Muscle of leg (tissue), 11 donors: Measurements from ENCODE around the gene MYMX. TPM values are rescaled to one million over a fixed set of nuclear protein-coding genes. Genes with fewer than 3 reads are reported as not detected.
A peak's percentile ranks its signal among the peaks of the same experiment; 100 is the strongest.

Source experiments
- DNase-seq: peaks from one replicate; pipeline ENCODE4 v3.0.0; 2013
- H3K27ac ChIP-seq: one replicate; pipeline ENCODE4 v1.5.1; 2013; ENCODE audit warnings: mild to moderate bottlenecking, low read length, control low read depth
- H3K27me3 ChIP-seq: one replicate; pipeline ENCODE4 v1.6.1; 2013; ENCODE audit warnings: low read length; ENCODE audit not compliant: control insufficient read depth, insufficient read depth
- H3K36me3 ChIP-seq: one replicate; pipeline ENCODE4 v1.6.1; 2013; ENCODE audit warnings: low read length; ENCODE audit not compliant: control insufficient read depth, insufficient read depth
- H3K4me1 ChIP-seq: one replicate; pipeline ENCODE4 v1.6.1; 2013; ENCODE audit warnings: low read length; ENCODE audit not compliant: control insufficient read depth, insufficient read depth
- H3K4me3 ChIP-seq: one replicate; pipeline ENCODE4 v1.5.1; 2013; ENCODE audit warnings: low read length, control low read depth
- H3K9me3 ChIP-seq: replicated peaks from 2 replicates; pipeline ENCODE4 v1.6.1; 2013; ENCODE audit warnings: low read depth, low read length; ENCODE audit not compliant: control insufficient read depth
- WGBS: methylation state at CpG from one replicate; pipeline ENCODE4 v1.1.5; 2013; ENCODE audit warnings: missing lambda C conversion rate; ENCODE audit not compliant: insufficient coverage; 5-methylcytosine and 5-hydroxymethylcytosine counted together
- polyA plus RNA-seq, 8 donors: library from polyadenylated mRNA; unstranded; fragments of 120-200 nt; gene quantifications; one replicate each; pipeline versions ENCODE4 v1.2.1 to v1.2.3, GENCODE V29; 2013; ENCODE audit warnings: inconsistent platforms in 1 of 8, low replicate concordance in 1 of 8; ENCODE audit not compliant: insufficient read length in 8 of 8, insufficient read depth in 1 of 8
- total RNA-seq: library from RNA; stranded (reverse); fragments of 120-200 nt; gene quantifications from one replicate; pipeline ENCODE4 v1.2.4, GENCODE V29; 2013

MYMX gene
- total and polyA plus RNA-seq, 9 donors = 12.4 to 31.2 (median 26.6) TPM

GRCh38 chr6:44198684-44199083 is 18.0 kb upstream of the MYMX start:
- DNase-seq = no peak
- Histone ChIP-seq H3K9me3 (no peaks in the 10 kb centered on the region), H3K27ac (no peak overlapping the region), H3K4me3 (no peak overlapping the region), H3K4me1 (peaks cover 30% of the 10 kb centered on the region), H3K36me3 (no peaks in the 10 kb centered on the region), H3K27me3 (no peaks in the 10 kb centered on the region)
- no CpG with 5 or more reads among the region's 3 CpGs for WGBS

- no peaks in the 10 kb centered on the region for H3K27me3 ChIP-seq
- peaks cover 30% of the 10 kb centered on the region for H3K4me1 ChIP-seq
- no peaks in the 10 kb centered on the region for H3K9me3 ChIP-seq
- H3K27ac ChIP-seq = no peak overlapping the region
- no peak for DNase-seq
- no peaks in the 10 kb centered on the region for H3K36me3 ChIP-seq
- no peak overlapping the region for H3K4me3 ChIP-seq
- no CpG with 5 or more reads among the region's 4 CpGs for WGBS
Observed at GRCh38 chr6:44199883-44200282, 16.8 kb upstream of the MYMX start.

GRCh38 chr6:44201200-44201599 is 15.5 kb upstream of the MYMX start:
- 73% methylated on average over 3 of the region's 3 CpGs for WGBS
- peaks cover 30% of the 10 kb centered on the region for H3K4me1 ChIP-seq

DNA sequence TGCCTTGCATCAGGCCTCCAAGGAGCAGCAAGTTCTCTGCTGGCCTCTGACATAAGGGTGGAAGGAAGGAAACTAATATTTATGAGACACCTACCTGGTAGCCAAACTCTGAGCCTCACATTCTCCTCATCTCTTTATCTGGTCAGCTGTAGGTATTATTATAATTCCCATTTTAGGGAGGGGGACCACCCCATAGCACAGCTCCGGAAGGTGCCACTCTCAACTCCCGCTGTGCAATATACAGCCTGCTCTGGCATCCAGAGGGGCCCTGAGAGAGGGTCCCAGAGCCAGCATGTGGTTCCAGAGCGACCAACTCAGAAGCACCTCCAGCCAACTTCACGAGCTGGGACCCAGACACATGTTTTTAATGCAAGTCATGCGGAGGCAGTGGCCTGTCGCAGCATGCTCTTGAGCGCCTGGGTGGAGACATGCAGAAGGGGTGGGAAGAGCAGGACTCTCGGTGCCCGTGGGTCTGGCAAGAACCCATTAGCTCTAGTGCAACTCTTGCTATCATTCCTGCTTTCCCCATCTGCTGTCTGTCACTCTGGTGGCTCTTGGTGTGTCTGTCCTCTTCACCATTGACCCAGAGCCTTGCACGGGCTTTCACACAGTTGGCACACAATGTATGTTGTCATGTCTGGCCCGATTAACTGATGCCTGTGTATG is 15.0 kb upstream of the MYMX start:
- H3K9me3 ChIP-seq = no peaks in the 10 kb centered on the region
- H3K4me1 ChIP-seq = peaks cover 30% of the 10 kb centered on the region
- H3K4me3 ChIP-seq = no peak overlapping the region
- no peaks in the 10 kb centered on the region for H3K36me3 ChIP-seq
- DNase-seq = peak; percentile 54
- H3K27me3 ChIP-seq = no peaks in the 10 kb centered on the region
- H3K27ac ChIP-seq = peak overlapping the region; percentile 63
- WGBS = 65% methylated on average over 6 of the region's 11 CpGs

More at GRCh38 chr6:44201200-44201599, 15.5 kb upstream of the MYMX start:
- DNase-seq = no peak
- no peaks in the 10 kb centered on the region for H3K36me3 ChIP-seq
- H3K27ac ChIP-seq = peak overlapping the region; percentile 63
- no peak overlapping the region for H3K4me3 ChIP-seq
- no peaks in the 10 kb centered on the region for H3K27me3 ChIP-seq
- H3K9me3 ChIP-seq = no peaks in the 10 kb centered on the region

DNA sequence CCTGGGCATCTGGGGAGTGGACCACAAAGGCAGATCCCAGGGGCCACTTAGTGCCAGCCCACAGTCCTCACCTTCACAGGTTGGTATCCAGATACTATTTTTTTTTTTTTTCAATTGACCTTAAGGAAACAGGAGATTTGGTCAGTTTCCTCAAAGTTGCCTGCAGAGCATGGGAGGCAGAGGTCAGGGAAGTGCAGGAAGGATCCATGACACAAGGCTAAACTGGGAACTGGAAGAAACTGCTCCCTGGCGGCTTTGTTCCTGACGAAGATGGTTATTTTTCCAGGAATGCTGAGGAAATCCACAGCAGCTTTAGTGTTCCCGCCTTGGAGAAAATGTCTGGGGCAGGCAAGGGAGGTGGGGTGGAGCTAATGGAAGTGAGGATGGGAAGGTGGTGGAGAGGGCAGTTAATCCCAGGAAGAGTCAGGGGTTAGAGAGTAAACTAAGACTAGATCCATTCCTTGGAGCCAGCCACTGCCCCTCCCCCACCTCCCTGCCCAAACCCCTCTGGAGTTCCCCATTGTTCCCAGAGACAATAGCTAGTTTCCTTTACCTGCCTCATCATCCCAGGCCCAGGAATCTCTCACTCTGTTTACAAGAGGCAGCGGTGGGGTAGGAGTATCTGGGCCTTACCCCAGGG is 14.3 kb upstream of the MYMX start:
- Histone ChIP-seq H3K4me3 (no peak overlapping the region), H3K36me3 (no peaks in the 10 kb centered on the region), H3K27me3 (no peaks in the 10 kb centered on the region), H3K27ac (peak overlapping the region; percentile 63), H3K4me1 (peaks cover 30% of the 10 kb centered on the region), H3K9me3 (no peaks in the 10 kb centered on the region)
- 77% methylated on average over 4 of the region's 4 CpGs for WGBS
- no peak for DNase-seq

- WGBS = 63% methylated on average over 8 of the region's 11 CpGs
Observed at GRCh38 chr6:44202972-44203750, 13.6 kb upstream of the MYMX start.

DNA sequence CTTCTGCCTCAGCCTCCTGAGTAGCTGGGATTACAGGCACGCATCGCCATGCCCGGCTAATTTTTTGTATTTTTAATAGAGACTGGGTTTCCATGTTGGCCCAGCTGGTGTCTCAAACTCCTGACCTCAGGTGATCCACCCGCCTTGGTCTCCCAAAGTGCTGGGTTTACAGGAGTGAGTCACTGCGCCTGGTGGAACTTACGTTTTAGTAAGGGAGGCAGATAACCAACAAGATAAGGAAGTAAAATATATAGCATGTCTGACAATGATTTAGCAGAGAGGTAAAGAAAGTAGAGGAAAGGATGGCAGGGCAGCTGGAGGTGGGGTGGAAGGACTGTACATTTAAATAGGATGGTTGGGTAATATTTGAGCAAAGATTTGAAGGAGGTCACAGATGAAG is 12.8 kb upstream of the MYMX start:
- no peak for DNase-seq
- no peaks in the 10 kb centered on the region for H3K27me3 ChIP-seq
- H3K4me3 ChIP-seq = no peak overlapping the region
- peaks cover 34% of the 10 kb centered on the region for H3K4me1 ChIP-seq
- no peaks in the 10 kb centered on the region for H3K36me3 ChIP-seq
- H3K9me3 ChIP-seq = no peaks in the 10 kb centered on the region
- no peak overlapping the region for H3K27ac ChIP-seq
- WGBS = 89% methylated on average over 5 of the region's 6 CpGs

More at GRCh38 chr6:44202972-44203750, 13.6 kb upstream of the MYMX start:
- H3K36me3 ChIP-seq = no peaks in the 10 kb centered on the region
- H3K9me3 ChIP-seq = no peaks in the 10 kb centered on the region
- DNase-seq = no peak
- no peaks in the 10 kb centered on the region for H3K27me3 ChIP-seq
- H3K4me1 ChIP-seq = peaks cover 30% of the 10 kb centered on the region
- H3K27ac ChIP-seq = peak overlapping the region; percentile 63
- H3K4me3 ChIP-seq = no peak overlapping the region

GRCh38 chr6:44207966-44208365 is 8.8 kb upstream of the MYMX start:
- no peak overlapping the region for H3K4me3 ChIP-seq
- no peak for DNase-seq
- no peaks in the 10 kb centered on the region for H3K27me3 ChIP-seq
- H3K9me3 ChIP-seq = no peaks in the 10 kb centered on the region
- H3K36me3 ChIP-seq = no peaks in the 10 kb centered on the region
- 86% methylated on average over 3 of the region's 6 CpGs for WGBS
- H3K27ac ChIP-seq = no peak overlapping the region
- peaks cover 9% of the 10 kb centered on the region for H3K4me1 ChIP-seq

GRCh38 chr6:44211284-44211683 is 5.4 kb upstream of the MYMX start:
- no peaks in the 10 kb centered on the region for H3K27me3 ChIP-seq
- DNase-seq = no peak
- H3K4me3 ChIP-seq = no peak overlapping the region
- WGBS = 100% methylated on average over 1 of the region's 3 CpGs
- no peaks in the 10 kb centered on the region for H3K36me3 ChIP-seq
- no peaks in the 10 kb centered on the region for H3K9me3 ChIP-seq
- peaks cover 9% of the 10 kb centered on the region for H3K4me1 ChIP-seq
- no peak overlapping the region for H3K27ac ChIP-seq

DNA sequence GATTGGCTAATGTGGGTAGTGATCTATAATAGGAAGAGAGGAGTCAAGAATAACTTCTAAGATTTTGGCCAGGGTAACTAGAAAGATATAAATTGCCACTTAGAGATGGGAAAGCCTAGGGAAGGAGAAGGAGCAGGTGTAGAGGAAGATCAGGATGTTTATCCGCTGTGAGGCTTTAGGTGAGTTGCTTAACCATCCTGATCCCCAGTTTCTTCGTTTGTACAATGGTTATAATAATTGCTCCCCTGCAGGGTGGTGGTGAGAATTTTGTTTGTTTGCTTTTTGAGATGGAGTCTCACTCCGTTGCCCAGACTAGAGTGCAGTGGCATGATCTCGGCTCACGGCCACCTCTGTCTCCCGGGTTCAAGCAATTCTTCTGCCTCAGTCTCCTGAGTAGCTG is 2.4 kb upstream of the MYMX start:
- DNase-seq = no peak
- H3K27me3 ChIP-seq = no peaks in the 10 kb centered on the region
- peaks cover 34% of the 10 kb centered on the region for H3K4me1 ChIP-seq
- no peaks in the 10 kb centered on the region for H3K9me3 ChIP-seq
- WGBS = 96% methylated on average over 6 of the region's 6 CpGs
- no peak overlapping the region for H3K4me3 ChIP-seq
- H3K27ac ChIP-seq = no peak overlapping the region
- no peaks in the 10 kb centered on the region for H3K36me3 ChIP-seq
